ENCODE measurements around the gene GIMAP7. TPM values are rescaled to one million over a fixed set of nuclear protein-coding genes. Genes with fewer than 3 reads are reported as not detected.
"Not testable (repeated sequence)": the region's sequence is repeated elsewhere in the genome, so short reads cannot be mapped to it uniquely, and the experiment has no call there.

GIMAP7 gene
- total and polyA plus RNA-seq, 10 donors = 48.7 to 137 (median 101) TPM

GRCh38 chr7:150520145-150520544 is 5.5 kb downstream of the GIMAP7 start:
- Histone ChIP-seq H3K27ac (peak overlapping the region in 7 of 8 donors; percentile 0 to 93 (median 86)), H3K4me1 (peaks cover 0 to 31% (median 3%) of the 10 kb centered on the region in 6 donors), H3K4me3 (peak overlapping the region; percentile 23 to 80 (median 58)), H3K27me3 (replicated peaks in 1 of 7) (no peaks in the 10 kb centered on the region), H3K9me3 (peaks cover 0 to 13% (median 0%) of the 10 kb centered on the region in 8 donors), H3K36me3 (peaks cover 0 to 30% (median 15%) of the 10 kb centered on the region in 6 donors)
- WGBS, 5 donors = 77 to 87% (median 83%) methylated on average over 8 of the region's 8 CpGs
- TF ChIP-seq POLR2AphosphoS5 (IDR thresholded peaks at IDR 0.05) (peak in 2 of 3 donors; percentile 25 to 46), CTCF (IDR thresholded peaks at IDR 0.05 in 8 of 11, conservative IDR thresholded peaks at IDR 0.05 in 3 of 11) (no peak)
- intact Hi-C loops (cut with DNase I; ENCODE audit: low total_unique reads) = no loop called here
- DNase-seq = no peak

- intact Hi-C loops (cut with DNase I; ENCODE audit: low total_unique reads); H3K4me3 ChIP-seq; DNase-seq; H3K27me3 ChIP-seq (replicated peaks in 1 of 7): not testable (repeated sequence)
- peaks cover 0 to 28% (median 9%) of the 10 kb centered on the region in 8 donors for H3K9me3 ChIP-seq
- peaks cover 0 to 30% (median 15%) of the 10 kb centered on the region in 6 donors for H3K36me3 ChIP-seq
- H3K4me1 ChIP-seq = peaks cover 0 to 31% (median 3%) of the 10 kb centered on the region in 6 donors
- WGBS, 5 donors = 65 to 82% (median 76%) methylated on average over 6 of the region's 6 CpGs
- TF ChIP-seq POLR2AphosphoS5 (IDR thresholded peaks at IDR 0.05) = peak in 1 of 3 donors; percentile 12
- peak overlapping the region in 3 of 8 donors; percentile 12 to 27 (median 21) for H3K27ac ChIP-seq
Observed at GRCh38 chr7:150522931-150523330, 8.3 kb downstream of the GIMAP7 start.

GRCh38 chr7:150524018-150524417 is 9.3 kb downstream of the GIMAP7 start:
- intact Hi-C loops (cut with DNase I; ENCODE audit: low total_unique reads) = no loop called here
- peak overlapping the region in 4 of 8 donors; percentile 14 to 30 (median 27) for H3K27ac ChIP-seq
- H3K9me3 ChIP-seq = peaks cover 0 to 39% (median 18%) of the 10 kb centered on the region in 8 donors
- TF ChIP-seq POLR2A (IDR thresholded peaks at IDR 0.05) = no peak
- peak in 1 of 3 donors; percentile 34 for TF ChIP-seq POLR2AphosphoS5 (IDR thresholded peaks at IDR 0.05)
- H3K4me3 ChIP-seq = no peak overlapping the region
- WGBS, 5 donors = 42 to 78% (median 64%) methylated on average over 2 of the region's 2 CpGs
- peaks cover 0 to 31% (median 3%) of the 10 kb centered on the region in 6 donors for H3K4me1 ChIP-seq
- no peaks in the 10 kb centered on the region for H3K27me3 ChIP-seq (replicated peaks in 1 of 7)
- DNase-seq = no peak
- peaks cover 0 to 30% (median 15%) of the 10 kb centered on the region in 6 donors for H3K36me3 ChIP-seq

GRCh38 chr7:150531704-150532103 is 17.0 kb downstream of the GIMAP7 start:
- peaks cover 0 to 63% (median 47%) of the 10 kb centered on the region in 8 donors for H3K9me3 ChIP-seq
- no peaks in the 10 kb centered on the region for H3K4me1 ChIP-seq
- no peak for DNase-seq
- intact Hi-C loops (cut with DNase I; ENCODE audit: low total_unique reads) = no loop called here
- H3K4me3 ChIP-seq = no peak overlapping the region
- no peak for TF ChIP-seq POLR2AphosphoS5 (IDR thresholded peaks at IDR 0.05)
- no peak for TF ChIP-seq POLR2A (IDR thresholded peaks at IDR 0.05)
- no peak for TF ChIP-seq CTCF (IDR thresholded peaks at IDR 0.05 in 8 of 11, conservative IDR thresholded peaks at IDR 0.05 in 3 of 11)
- no peaks in the 10 kb centered on the region for H3K36me3 ChIP-seq
- no peaks in the 10 kb centered on the region for H3K27me3 ChIP-seq (replicated peaks in 1 of 7)
- H3K27ac ChIP-seq = no peak overlapping the region
- WGBS, 5 donors = 93 to 97% (median 96%) methylated on average over 1 of the region's 1 CpG

- no peaks in the 10 kb centered on the region for H3K27me3 ChIP-seq (replicated peaks in 1 of 7)
- DNase-seq = no peak
- intact Hi-C loops (cut with DNase I; ENCODE audit: low total_unique reads) = no loop called here
- no peak overlapping the region for H3K4me3 ChIP-seq
- no peaks in the 10 kb centered on the region for H3K36me3 ChIP-seq
- H3K9me3 ChIP-seq = peaks cover 0 to 69% (median 62%) of the 10 kb centered on the region in 8 donors
- WGBS, 5 donors = 87 to 98% (median 98%) methylated on average over 2 of the region's 2 CpGs
- no peak overlapping the region for H3K27ac ChIP-seq
- TF ChIP-seq CTCF (IDR thresholded peaks at IDR 0.05 in 8 of 11, conservative IDR thresholded peaks at IDR 0.05 in 3 of 11) (no peak), POLR2A (IDR thresholded peaks at IDR 0.05) (no peak), POLR2AphosphoS5 (IDR thresholded peaks at IDR 0.05) (no peak)
- no peaks in the 10 kb centered on the region for H3K4me1 ChIP-seq
Observed at GRCh38 chr7:150538259-150538658, 23.6 kb downstream of the GIMAP7 start.

All from spleen (tissue), 11 donors.